CD4-positive, CD25-positive, alpha-beta regulatory T cell (primary cell): ENCODE data around the gene MSI2. TPM values are rescaled to one million over a fixed set of nuclear protein-coding genes. Genes with fewer than 3 reads are reported as not detected.

Source experiments
- ATAC-seq, 2 donors: fragments of 150-1000 bp; cut with Tn5 transposase; one replicate each; pipeline ENCODE4 v1.10.0; 2021; ENCODE audit warnings: low read depth in 2 of 2, moderate number of reproducible peaks in 2 of 2, moderate library complexity in 1 of 2
- DNase-seq, 3 donors: peaks; one replicate each; pipeline versions ENCODE4 v3.0.0 to v3.0.0-alpha.2; 2012 to 2022; ENCODE audit warnings: mixed read lengths in 1 of 3
- H3K27ac ChIP-seq: one replicate; pipeline ENCODE4 v1.7.0; 2013; ENCODE audit warnings: mild to moderate bottlenecking, low read length; ENCODE audit not compliant: insufficient read depth, poor library complexity, severe bottlenecking
- H3K27me3 ChIP-seq: one replicate; pipeline ENCODE4 v1.7.0; 2013; ENCODE audit warnings: low read length; ENCODE audit not compliant: control insufficient read depth, insufficient read depth
- H3K36me3 ChIP-seq: one replicate; pipeline ENCODE4 v1.7.0; 2013; ENCODE audit warnings: mild to moderate bottlenecking, low read length, moderate library complexity; ENCODE audit not compliant: control insufficient read depth, insufficient read depth
- H3K4me1 ChIP-seq: 2 replicates; pipeline ENCODE4 v1.7.0; 2013; ENCODE audit warnings: mild to moderate bottlenecking, low read length; ENCODE audit not compliant: insufficient read depth, control insufficient read depth, poor library complexity, severe bottlenecking
- H3K4me3 ChIP-seq: one replicate; pipeline ENCODE4 v1.7.0; 2013; ENCODE audit warnings: low read depth, mild to moderate bottlenecking, low read length, moderate library complexity
- H3K9me3 ChIP-seq, 2 experiments: 1 replicate in 1 of 2; 2 replicates in 1 of 2; pipeline ENCODE4 v1.7.0; 2013; ENCODE audit warnings: low read length in 2 of 2, mild to moderate bottlenecking in 1 of 2, moderate library complexity in 1 of 2; ENCODE audit not compliant: control insufficient read depth in 2 of 2
- H3K27ac Mint-ChIP-seq, 3 donors: one replicate each; pipeline ENCODE4 v1.8.0; 2020 to 2022; ENCODE audit warnings: mild to moderate bottlenecking in 3 of 3, mixed read lengths in 3 of 3, moderate library complexity in 2 of 3
- H3K27me3 Mint-ChIP-seq: one replicate; pipeline ENCODE4 v1.8.0; 2022; ENCODE audit warnings: mild to moderate bottlenecking, mixed read lengths
- H3K36me3 Mint-ChIP-seq: one replicate; pipeline ENCODE4 v1.8.0; 2020; ENCODE audit warnings: mixed read lengths
- H3K4me1 Mint-ChIP-seq, 4 donors: one replicate each; pipeline ENCODE4 v1.8.0; 2020 to 2022; ENCODE audit warnings: mixed read lengths in 4 of 4, mild to moderate bottlenecking in 1 of 4
- H3K4me3 Mint-ChIP-seq, 4 donors: one replicate each; pipeline ENCODE4 v1.8.0; 2020 to 2022; ENCODE audit warnings: mild to moderate bottlenecking in 4 of 4, mixed read lengths in 4 of 4, moderate library complexity in 3 of 4
- H3K9me3 Mint-ChIP-seq, 7 donors: one replicate each; pipeline ENCODE4 v1.8.0; 2020 to 2022; ENCODE audit warnings: mixed read lengths in 7 of 7, mild to moderate bottlenecking in 3 of 7, moderate library complexity in 2 of 7
- polyA plus RNA-seq, 4 donors: library from polyadenylated mRNA; unstranded; fragments of 300-500 nt; fragmentation: Illumina TruSeq; gene quantifications; one replicate each; pipeline ENCODE4 v1.2.3, GENCODE V29; 2021
- total RNA-seq: library from RNA; stranded (reverse); gene quantifications from one replicate; pipeline ENCODE4 v1.2.3, GENCODE V29; 2022

Gene MSI2
- total and polyA plus RNA-seq, 5 donors from 2014 or later: 3.2 to 177 (median 3.4) TPM

DNA sequence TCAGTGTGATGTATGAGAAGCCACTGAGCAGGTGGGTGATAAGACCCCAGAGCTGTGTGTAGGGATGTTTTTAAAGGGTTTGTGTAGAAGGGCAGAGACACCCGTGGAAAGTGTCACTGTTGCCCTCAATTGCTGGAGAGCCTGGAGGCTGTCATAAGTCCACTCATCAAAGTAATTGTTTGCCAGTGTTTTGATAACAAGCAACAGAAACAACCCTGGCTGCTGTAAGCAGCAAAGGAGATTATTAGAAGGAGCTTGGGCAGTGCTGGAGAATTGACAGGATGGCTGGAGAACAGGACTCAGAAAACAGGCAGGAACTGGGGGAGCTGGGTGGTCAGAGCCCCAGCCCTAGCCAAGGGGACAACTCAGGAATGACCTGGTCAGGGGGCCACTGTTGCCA is 369.2 kb downstream of the MSI2 start:
- Mint-ChIP-seq H3K27ac (peak overlapping the region; percentile 16 to 77 (median 56)), H3K4me1 (peaks cover 6 to 19% (median 11%) of the 10 kb centered on the region in 4 donors), H3K36me3 (peaks cover 35% of the 10 kb centered on the region), H3K27me3 (no peaks in the 10 kb centered on the region), H3K9me3 (no peaks in the 10 kb centered on the region), H3K4me3 (no peak overlapping the region)
- H3K36me3 ChIP-seq: peaks cover 18% of the 10 kb centered on the region
- no peaks in the 10 kb centered on the region for H3K27me3 ChIP-seq
- H3K4me3 ChIP-seq: no peak overlapping the region
- no peak overlapping the region for H3K27ac ChIP-seq
- no peaks in the 10 kb centered on the region for H3K9me3 ChIP-seq
- no peaks in the 10 kb centered on the region for H3K4me1 ChIP-seq
- ATAC-seq (no peak), DNase-seq (no peak)

DNA sequence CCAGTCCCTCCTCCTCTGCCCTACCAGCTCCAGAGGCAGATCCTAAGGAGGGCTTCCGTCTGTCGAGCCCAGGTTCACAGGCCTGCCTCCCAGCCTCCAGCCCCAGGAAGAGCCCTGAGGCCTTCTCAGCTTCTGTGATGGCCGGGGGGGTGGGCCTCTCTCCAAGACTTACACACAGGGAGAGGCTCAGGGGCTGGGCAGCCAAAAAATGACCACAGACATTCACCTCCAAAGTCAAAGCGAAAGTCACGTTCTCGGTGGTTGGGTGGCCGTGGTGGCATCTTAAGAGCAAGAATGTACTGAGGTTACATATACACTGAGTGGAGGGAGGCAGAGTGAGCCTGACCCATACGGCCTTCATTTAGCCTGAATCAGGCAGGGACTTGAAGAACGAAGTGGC is 369.6 kb downstream of the MSI2 start:
- Histone ChIP-seq H3K27ac (no peak overlapping the region), H3K27me3 (no peaks in the 10 kb centered on the region), H3K9me3 (no peaks in the 10 kb centered on the region), H3K4me1 (no peaks in the 10 kb centered on the region), H3K4me3 (no peak overlapping the region), H3K36me3 (peaks cover 18% of the 10 kb centered on the region)
- H3K4me1 Mint-ChIP-seq: peaks cover 6 to 19% (median 11%) of the 10 kb centered on the region in 4 donors
- H3K36me3 Mint-ChIP-seq: peaks cover 37% of the 10 kb centered on the region
- ATAC-seq: no peak
- no peaks in the 10 kb centered on the region for H3K9me3 Mint-ChIP-seq
- peak overlapping the region in 2 of 3 donors; percentile 21 to 56 for H3K27ac Mint-ChIP-seq
- no peak for DNase-seq
- no peak overlapping the region for H3K4me3 Mint-ChIP-seq
- H3K27me3 Mint-ChIP-seq: no peaks in the 10 kb centered on the region

DNA sequence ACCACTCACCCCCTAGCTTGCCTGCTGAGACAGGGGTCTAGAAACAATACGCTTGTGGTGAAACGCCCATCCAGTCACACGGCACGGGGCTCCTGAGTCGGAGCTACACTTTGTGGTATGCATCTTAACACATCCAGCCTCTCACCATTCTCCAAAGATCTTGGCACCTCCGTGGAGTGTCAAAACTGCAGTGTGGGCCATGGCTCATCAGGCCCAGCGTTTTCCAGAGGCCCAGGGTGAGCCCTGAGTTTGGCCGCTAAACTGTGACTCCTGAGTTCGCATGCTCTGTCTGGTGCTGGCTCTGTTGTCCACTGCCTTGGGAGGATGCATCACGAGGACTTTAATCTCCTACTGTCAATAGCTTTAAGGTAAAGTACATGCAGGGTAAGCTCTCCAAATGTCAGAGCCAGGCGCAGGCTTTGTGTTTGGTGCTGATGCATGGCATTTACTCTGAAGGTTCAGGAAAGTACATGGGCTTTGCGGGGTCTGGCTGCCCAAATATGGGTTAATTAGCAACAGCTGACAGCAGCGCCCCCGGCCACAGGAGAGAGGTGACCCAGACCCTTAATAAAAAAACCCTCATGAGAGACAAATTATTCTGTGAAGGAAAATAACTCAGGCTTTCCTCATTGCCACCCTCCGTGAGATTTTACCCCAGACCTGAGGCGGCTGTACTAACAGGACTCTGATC is 370.3 kb downstream of the MSI2 start:
- peaks cover 6 to 19% (median 11%) of the 10 kb centered on the region in 4 donors for H3K4me1 Mint-ChIP-seq
- Histone ChIP-seq H3K27me3 (no peaks in the 10 kb centered on the region), H3K9me3 (no peaks in the 10 kb centered on the region), H3K4me1 (no peaks in the 10 kb centered on the region), H3K36me3 (peaks cover 18% of the 10 kb centered on the region), H3K4me3 (no peak overlapping the region), H3K27ac (no peak overlapping the region)
- peaks cover 44% of the 10 kb centered on the region for H3K36me3 Mint-ChIP-seq
- H3K27me3 Mint-ChIP-seq: no peaks in the 10 kb centered on the region
- no peaks in the 10 kb centered on the region for H3K9me3 Mint-ChIP-seq
- peak overlapping the region in 2 of 3 donors; percentile 9 to 21 for H3K27ac Mint-ChIP-seq
- DNase-seq (no peak), ATAC-seq (no peak)
- no peak overlapping the region for H3K4me3 Mint-ChIP-seq

DNA sequence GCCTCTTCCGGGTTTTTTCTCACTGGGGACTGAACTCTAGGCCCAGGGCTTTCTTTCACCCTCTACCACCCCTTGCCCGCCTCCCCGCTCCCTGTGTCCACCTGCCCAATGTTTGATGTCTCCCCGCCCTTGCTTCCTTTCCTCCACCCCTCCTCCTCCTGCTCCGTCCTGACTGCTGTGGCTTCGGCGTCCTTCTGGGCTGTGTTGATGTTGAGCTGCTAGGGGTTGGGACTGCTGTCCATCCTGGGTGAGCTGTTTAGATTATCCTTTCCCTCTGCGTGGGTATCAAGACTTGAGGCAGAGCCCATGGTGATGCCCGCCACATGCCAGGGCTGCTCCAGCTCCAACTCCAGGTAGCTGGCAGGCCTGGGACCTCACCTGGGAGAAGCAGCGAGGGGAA is 371.3 kb downstream of the MSI2 start:
- Histone ChIP-seq H3K9me3 (no peaks in the 10 kb centered on the region), H3K27ac (no peak overlapping the region), H3K36me3 (peaks cover 25% of the 10 kb centered on the region), H3K4me1 (no peaks in the 10 kb centered on the region), H3K27me3 (no peaks in the 10 kb centered on the region), H3K4me3 (no peak overlapping the region)
- no peaks in the 10 kb centered on the region for H3K9me3 Mint-ChIP-seq
- DNase-seq (no peak), ATAC-seq (no peak)
- no peak overlapping the region for H3K27ac Mint-ChIP-seq
- no peaks in the 10 kb centered on the region for H3K27me3 Mint-ChIP-seq
- H3K4me3 Mint-ChIP-seq: peak overlapping the region in 1 of 4 donors; percentile 28
- peaks cover 6 to 19% (median 9%) of the 10 kb centered on the region in 4 donors for H3K4me1 Mint-ChIP-seq
- peaks cover 53% of the 10 kb centered on the region for H3K36me3 Mint-ChIP-seq

DNA sequence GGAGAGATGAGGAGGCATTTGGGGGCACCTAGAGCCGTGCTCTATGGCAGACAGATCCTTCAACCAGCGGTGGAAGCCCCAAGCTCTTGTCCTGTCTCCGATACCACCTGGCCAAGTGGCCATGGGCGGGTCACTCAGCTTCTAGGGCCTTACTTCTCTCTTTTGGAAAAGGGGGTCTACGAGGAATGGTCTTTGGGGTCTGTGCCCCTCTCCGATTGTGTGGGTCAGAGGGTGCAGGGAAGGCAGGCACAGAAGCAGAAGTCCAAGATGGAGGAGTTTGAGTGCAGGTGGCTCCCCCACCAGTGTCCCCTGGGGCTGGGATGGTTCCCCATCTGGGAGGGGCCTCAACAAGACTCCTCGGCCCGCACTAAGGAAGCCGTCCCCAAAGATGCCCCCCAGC is 372.1 kb downstream of the MSI2 start:
- Histone ChIP-seq H3K27ac (no peak overlapping the region), H3K36me3 (peaks cover 28% of the 10 kb centered on the region), H3K9me3 (no peaks in the 10 kb centered on the region), H3K4me3 (no peak overlapping the region), H3K4me1 (no peaks in the 10 kb centered on the region), H3K27me3 (no peaks in the 10 kb centered on the region)
- peaks cover 5 to 12% (median 8%) of the 10 kb centered on the region in 4 donors for H3K4me1 Mint-ChIP-seq
- H3K27me3 Mint-ChIP-seq: no peaks in the 10 kb centered on the region
- no peak for DNase-seq
- no peak for ATAC-seq
- no peaks in the 10 kb centered on the region for H3K9me3 Mint-ChIP-seq
- H3K36me3 Mint-ChIP-seq: peaks cover 54% of the 10 kb centered on the region
- H3K4me3 Mint-ChIP-seq: no peak overlapping the region
- peak overlapping the region in 2 of 3 donors; percentile 64 to 69 for H3K27ac Mint-ChIP-seq

DNA sequence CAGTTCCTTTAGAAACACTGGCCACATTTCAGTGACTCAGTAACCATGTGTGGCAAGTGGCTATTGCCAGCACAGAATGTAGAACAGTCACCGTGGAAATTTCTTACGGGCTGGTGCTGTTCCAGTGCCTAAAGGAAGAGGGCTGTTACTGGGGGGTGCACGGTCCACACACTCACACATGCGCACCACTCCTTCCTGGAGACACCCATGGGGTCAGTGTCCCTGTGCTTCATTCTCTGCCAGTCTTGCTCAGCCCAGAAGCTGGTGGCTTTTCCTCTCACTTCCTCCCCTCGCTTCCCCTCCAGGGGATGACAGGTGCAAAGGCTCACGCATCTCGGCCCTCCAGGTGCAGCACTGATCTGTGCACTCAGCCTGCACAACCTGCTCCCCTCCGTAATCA is 373.1 kb downstream of the MSI2 start:
- no peaks in the 10 kb centered on the region for H3K27me3 Mint-ChIP-seq
- no peak overlapping the region for H3K4me3 Mint-ChIP-seq
- peak; percentile 45 to 54 for ATAC-seq
- Histone ChIP-seq H3K27ac (no peak overlapping the region), H3K9me3 (no peaks in the 10 kb centered on the region), H3K4me3 (no peak overlapping the region), H3K27me3 (no peaks in the 10 kb centered on the region), H3K36me3 (peaks cover 33% of the 10 kb centered on the region), H3K4me1 (no peaks in the 10 kb centered on the region)
- H3K27ac Mint-ChIP-seq: peak overlapping the region in 2 of 3 donors; percentile 64 to 79
- H3K36me3 Mint-ChIP-seq: peaks cover 56% of the 10 kb centered on the region
- H3K4me1 Mint-ChIP-seq: peaks cover 0 to 9% (median 6%) of the 10 kb centered on the region in 4 donors
- no peak for DNase-seq
- H3K9me3 Mint-ChIP-seq: no peaks in the 10 kb centered on the region

DNA sequence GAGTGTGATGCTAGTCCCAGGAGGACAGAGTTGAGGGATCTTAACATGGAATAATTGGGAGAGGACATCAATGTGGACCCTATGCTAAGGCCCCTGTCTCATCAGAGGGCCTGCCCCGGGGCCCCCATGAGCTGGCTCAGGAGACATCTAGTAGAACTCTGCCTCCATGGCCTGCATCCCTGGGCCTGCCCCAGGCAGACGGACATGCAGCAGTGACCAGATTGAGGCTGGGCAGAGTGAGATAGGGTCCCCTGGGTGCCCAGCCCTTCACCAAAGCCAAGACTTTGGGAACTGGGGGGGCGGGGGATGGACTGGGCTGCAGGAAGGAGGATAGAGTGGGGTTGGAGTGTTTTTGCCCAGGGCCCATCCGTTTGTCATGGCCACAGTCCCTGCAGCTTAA is 373.6 kb downstream of the MSI2 start:
- H3K4me1 ChIP-seq: no peaks in the 10 kb centered on the region
- H3K27me3 ChIP-seq: no peaks in the 10 kb centered on the region
- no peaks in the 10 kb centered on the region for H3K9me3 Mint-ChIP-seq
- H3K4me3 ChIP-seq: no peak overlapping the region
- peaks cover 33% of the 10 kb centered on the region for H3K36me3 ChIP-seq
- no peak overlapping the region for H3K27ac ChIP-seq
- no peaks in the 10 kb centered on the region for H3K27me3 Mint-ChIP-seq
- peaks cover 56% of the 10 kb centered on the region for H3K36me3 Mint-ChIP-seq
- peak overlapping the region in 2 of 3 donors; percentile 64 to 79 for H3K27ac Mint-ChIP-seq
- ATAC-seq (no peak), DNase-seq (no peak)
- no peaks in the 10 kb centered on the region for H3K9me3 ChIP-seq
- peaks cover 0 to 10% (median 7%) of the 10 kb centered on the region in 4 donors for H3K4me1 Mint-ChIP-seq
- no peak overlapping the region for H3K4me3 Mint-ChIP-seq

DNA sequence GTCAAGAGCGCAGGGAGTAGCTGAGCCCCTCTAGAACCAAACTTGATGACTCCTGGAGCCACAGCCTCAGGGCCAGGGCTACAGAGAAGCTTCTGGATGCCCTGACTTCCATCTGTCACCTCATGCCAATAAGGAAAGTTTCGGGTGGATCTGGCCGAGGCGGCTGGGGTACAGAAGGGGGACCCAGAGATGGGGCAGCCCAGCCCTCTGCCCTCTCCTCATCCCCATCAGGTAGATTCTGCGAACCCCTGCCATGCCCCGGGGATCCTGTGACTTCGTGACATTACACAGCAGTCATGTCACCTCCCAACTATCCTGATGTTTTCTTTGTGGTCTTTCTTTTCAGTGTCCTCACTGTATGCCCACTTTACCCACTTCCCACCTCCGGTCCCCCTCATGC is 374.4 kb downstream of the MSI2 start:
- Mint-ChIP-seq H3K36me3 (peaks cover 58% of the 10 kb centered on the region), H3K27me3 (no peaks in the 10 kb centered on the region), H3K4me1 (peaks cover 0 to 12% (median 7%) of the 10 kb centered on the region in 4 donors), H3K4me3 (no peak overlapping the region), H3K9me3 (no peaks in the 10 kb centered on the region), H3K27ac (peak overlapping the region in 1 of 3 donors; percentile 72)
- H3K36me3 ChIP-seq: peaks cover 33% of the 10 kb centered on the region
- no peak overlapping the region for H3K27ac ChIP-seq
- no peaks in the 10 kb centered on the region for H3K27me3 ChIP-seq
- ATAC-seq: no peak
- no peak for DNase-seq
- H3K4me1 ChIP-seq: no peaks in the 10 kb centered on the region
- H3K4me3 ChIP-seq: no peak overlapping the region
- H3K9me3 ChIP-seq: no peaks in the 10 kb centered on the region
